Measurements from ENCODE around the gene TSPO.

Gene TSPO

DNA sequence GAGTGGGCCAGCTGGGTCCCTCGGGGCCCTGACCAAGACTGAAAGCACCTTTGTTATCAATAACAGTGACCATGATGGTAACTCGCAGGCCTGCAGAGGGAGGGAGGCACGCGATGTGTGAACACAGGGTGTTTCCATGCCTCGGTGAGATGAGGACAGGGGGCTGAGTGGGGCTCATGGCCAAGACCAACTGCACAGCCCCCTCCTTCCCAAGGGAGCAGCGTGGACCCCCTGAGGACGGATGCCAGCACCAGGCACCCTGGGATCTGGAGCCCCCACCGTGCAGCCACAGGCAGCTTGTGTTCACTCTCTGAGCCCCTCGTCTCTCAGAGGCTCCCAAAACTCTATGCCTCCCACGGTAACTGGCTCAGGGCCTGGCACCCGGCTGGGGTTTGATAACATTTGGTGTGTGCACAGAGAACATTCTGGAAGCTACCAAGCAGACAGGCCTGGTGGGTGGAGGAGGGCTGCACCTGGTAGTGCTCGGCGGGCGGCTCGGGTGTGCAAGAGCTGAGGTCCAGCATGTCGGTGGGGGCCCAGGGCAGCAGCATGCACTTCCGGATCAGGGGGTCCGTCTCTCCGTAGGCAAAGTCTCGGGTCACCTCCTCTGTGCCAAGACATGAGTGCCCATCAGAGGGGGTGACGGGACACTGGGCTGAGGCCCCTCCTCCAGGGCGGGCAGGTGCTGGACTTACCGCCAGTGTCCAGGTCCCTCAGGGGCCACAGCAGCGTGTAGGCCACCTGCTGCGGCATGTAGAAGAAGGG, 28.0 kb downstream of the TSPO start:
- DNase-seq (ENCODE audit: low spot score) = no peak

DNA sequence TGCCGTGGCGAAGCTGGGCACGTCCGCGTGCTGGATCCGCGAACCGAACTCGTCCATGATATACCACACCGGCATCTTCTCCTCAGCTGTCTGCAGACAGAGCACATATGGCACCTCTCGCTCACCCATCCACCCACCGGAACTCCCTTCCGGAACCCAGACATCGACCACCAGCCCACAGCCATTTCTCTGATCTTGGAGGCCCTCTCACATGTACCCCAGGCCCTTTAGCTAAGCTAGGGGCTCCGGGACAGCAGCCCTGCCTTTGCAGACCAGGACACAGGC, 28.5 kb downstream of the TSPO start:
- no peak for DNase-seq (ENCODE audit: low spot score)

DNA sequence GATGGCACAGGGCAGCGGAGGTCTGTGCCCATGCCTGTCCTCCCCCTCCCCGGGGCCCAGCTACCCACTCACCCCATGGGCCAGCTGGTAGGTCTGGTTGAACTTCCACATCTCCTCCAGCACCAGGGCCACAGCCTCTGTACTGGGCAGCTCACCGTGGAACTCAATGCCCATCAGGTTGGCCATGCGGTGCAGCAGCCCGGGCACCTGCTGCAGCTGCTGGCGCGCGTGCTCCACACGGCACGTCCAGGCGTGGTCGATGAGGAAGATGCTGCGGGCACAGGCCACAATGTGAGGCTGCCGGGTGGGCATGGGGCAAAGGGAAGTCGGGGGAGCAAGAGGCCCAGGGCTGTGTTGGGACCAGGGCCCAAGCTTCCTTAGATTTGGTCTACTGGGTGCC, 29.3 kb downstream of the TSPO start:
- DNase-seq (ENCODE audit: low spot score) = no peak

GRCh38 chr22:43181321-43182076, 30.1 kb downstream of the TSPO start:
- DNase-seq (ENCODE audit: low spot score) = no peak

GRCh38 chr22:43182118-43182517, 30.8 kb downstream of the TSPO start:
- DNase-seq (ENCODE audit: low spot score) = no peak

DNA sequence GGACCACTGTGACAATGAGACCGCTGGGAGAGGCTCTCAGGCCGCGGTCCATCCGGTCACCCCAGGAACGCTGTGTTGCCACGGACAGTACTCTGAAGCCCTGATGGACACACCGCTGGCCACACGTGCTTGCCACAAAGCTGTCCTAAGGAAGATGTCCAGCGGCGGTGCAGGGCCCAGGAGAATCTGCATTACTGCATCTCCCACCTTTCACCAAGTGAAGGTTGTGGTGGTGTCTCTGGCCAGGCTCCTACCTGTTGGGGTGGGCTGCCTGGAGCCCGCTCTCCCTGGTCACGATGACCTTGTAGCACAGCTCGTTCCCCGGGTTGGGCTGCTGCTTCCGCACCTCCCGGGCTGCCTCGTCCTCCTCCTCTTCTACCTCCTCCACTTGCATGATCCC, 31.4 kb downstream of the TSPO start:
- no peak for DNase-seq (ENCODE audit: low spot score)

DNA sequence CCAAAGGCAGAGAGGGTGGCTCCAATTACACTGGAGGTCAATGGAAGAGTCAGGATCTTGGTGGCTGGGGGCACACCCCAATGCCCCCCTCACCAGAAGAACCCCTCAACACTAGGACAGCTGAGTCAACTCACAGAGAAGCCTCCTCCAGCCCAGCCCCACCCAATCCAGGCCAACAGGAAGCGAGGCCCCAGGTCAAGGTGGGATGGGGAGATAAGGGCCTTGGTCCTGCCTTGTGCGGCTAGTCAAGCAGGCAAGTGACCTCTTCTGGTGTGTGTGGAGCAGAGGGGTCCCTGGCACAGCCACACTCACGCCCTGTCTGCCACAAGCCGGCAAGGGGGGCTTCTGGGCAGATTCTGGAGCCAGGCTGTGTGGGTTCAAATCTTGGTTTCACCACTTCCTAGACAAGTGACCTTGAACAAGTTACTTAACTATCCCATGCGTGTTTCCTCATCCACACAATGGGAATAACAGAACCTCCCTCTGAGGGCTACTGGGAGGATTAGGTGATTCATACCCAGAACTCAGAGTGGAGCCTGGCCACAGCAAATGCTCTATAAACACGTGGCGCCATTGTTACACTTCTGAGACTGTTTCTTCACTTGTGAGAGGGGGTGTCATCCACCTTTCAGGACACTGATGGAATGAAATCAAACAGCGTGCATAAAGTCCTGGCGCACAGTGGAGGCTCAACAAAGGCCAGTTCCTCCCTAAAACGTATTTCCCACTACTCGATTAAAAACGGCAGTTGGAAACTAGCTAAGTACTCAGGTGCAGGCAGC, 32.3 kb downstream of the TSPO start:
- DNase-seq (ENCODE audit: low spot score) = no peak

- DNase-seq (ENCODE audit: low spot score) = no peak
Measured at GRCh38 chr22:43185860-43186261, 34.5 kb downstream of the TSPO start.

DNA sequence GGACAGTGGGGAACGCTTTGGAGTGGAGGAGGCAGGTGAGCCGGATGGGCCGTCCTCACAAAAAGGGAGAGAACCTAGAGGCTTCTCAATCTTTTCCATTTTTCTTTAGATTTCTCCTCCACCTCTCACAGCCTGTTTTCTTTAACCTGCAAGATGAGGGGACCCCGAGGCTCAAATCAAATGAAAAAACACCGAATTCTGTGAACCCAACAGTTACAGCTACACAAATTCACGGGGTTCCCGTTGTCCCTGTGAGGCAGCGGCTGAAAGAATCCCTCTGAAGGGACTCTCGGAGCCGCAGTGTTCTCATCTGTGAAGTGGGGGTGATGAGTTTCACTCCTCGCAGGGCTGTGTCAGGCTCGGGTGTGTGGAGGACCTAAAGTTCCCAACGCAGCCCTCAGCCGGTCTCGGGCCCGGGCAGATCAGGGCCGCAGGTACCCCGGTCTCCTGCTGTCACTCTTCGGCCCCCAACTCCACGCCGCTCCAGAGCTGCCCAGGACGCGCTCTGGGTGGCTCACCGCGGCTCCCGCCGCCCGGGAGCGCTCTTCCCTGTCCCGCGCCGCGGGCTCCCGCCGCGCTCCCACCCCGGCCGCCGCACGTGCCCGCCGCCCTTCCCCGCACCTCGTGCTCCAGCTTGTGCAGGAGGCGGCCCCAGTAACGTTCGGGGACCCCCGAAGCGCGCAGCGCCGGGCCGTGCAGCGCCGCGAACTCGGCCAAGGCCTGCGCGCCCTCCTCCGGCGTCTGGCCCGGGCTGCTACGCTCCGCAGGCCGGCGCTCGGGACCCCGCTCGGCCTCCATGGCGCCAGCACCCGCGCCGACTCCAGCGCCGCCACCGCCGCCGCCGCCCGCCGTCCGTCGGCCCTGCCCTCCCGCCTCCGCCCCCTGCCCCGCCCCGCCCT, 35.2 kb downstream of the TSPO start, which contains the start of gene TTLL12:
Gene TTLL12 (minus strand): TSS at position 863 of the 899 bp plus-strand sequence. CDS start 65 bp downstream, at position 798.
- peak; percentile 59 for DNase-seq (ENCODE audit: low spot score)

DNA sequence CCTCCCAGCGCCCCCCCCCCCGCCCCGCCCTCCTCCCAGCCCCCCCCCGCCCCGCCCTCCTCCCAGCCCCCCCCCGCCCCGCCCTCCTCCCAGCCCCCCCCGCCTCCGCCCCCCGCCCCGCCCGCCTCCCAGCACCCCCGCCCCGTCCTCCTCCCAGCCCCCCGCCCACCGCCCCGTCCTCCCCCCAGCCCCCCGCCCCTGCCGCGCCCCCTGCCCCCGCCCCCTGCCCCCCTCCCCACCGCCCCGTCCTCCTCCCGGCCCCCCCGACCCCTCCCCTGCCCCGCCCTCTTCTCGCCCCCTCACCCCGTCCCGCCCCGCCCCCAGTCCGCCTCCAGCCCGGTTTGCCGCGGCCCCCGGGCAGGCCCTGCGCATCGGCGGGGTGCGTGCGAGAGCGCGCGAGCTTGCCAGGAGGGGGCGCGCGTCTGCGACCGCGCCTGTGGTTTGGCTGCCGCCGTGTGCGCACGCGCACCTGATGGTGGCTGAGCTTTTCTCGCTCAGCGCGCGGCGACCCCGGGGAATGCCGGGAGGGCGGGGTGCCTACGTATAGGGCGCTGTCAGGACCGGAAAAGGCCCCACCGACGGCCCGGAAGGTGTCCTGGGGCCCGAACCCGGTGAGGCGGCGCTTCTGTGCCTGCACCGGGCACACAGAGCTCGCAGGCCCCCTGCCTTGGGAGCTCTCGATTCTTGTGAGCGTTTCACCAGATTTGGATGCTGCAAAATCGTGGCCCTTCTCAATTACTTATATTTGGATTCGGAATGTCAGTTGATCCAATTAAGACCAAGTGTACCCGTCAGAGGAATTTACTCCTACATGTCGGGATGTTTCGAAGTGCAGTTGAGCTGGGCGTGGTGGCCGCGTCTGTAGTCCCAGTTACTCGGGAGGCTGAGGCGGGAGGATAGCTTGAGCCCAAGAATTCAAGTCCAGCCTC, 36.1 kb downstream of the TSPO start:
- peak; percentile 99 for DNase-seq (ENCODE audit: low spot score)

DNA sequence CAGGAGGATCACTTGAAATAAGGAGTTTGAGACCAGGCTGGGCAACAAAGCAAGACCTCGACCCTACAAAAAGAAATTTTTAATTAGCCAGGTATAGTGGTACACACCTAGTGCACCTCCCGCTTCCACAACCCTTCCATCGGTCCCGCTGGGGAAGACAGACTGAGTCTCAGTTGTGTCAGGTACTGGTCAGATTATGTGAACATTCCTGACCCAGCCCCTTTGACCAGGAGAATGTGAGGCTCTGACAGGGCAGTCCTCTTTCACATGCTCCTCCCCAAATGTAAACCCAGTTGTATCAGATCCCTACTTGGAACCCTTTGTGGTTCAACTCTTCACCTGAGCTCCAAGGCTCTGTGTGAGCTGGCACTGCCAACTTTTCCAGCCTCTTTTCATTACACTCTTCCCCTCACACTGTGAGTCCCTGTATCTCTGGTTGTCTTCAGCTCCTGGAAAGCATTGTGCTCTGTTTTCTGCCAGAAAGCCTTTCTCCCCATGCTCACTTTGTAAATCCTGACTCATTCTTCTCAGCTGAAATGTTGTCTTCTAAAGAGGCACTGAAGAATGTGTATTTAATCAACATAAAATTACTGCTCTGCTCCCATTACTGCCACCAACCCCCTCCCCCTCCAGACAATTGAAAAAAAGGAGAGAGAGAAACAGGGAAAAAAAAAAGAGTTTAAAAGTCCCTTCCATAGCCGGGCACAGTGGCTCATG, 37.6 kb downstream of the TSPO start:
- DNase-seq (ENCODE audit: low spot score) = no peak

GRCh38 chr22:43191831-43192230, 40.5 kb downstream of the TSPO start:
- DNase-seq (ENCODE audit: low spot score) = no peak

GRCh38 chr22:43197271-43197941, 46.0 kb downstream of the TSPO start:
- DNase-seq (ENCODE audit: low spot score) = no peak

GRCh38 chr22:43198126-43198525, 46.8 kb downstream of the TSPO start:
- DNase-seq (ENCODE audit: low spot score) = no peak

GRCh38 chr22:43198936-43199335, 47.6 kb downstream of the TSPO start:
- no peak for DNase-seq (ENCODE audit: low spot score)

DNA sequence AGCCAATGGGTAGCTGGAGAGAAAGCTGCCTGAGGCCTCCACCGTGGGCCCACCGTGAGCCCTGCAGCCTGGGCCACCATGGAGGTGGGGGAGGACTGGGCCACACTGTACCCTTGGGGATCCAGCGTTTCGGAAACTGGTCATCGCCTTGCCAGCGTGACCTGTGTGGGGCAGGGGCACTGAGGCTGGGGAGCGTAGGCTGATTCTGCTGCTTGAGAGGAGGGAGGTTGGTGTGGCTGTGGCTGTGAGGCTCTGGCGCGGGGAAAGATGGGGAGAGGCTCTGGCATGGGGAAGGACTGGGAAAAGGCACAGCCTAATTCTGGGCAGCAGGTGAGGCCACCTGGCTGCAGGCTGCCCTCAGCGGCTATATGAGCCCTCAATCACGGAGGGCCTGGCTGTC, 48.2 kb downstream of the TSPO start:
- DNase-seq (ENCODE audit: low spot score) = no peak

- no peak for DNase-seq (ENCODE audit: low spot score)
Measured at GRCh38 chr22:43200031-43200430, 48.7 kb downstream of the TSPO start.

DNA sequence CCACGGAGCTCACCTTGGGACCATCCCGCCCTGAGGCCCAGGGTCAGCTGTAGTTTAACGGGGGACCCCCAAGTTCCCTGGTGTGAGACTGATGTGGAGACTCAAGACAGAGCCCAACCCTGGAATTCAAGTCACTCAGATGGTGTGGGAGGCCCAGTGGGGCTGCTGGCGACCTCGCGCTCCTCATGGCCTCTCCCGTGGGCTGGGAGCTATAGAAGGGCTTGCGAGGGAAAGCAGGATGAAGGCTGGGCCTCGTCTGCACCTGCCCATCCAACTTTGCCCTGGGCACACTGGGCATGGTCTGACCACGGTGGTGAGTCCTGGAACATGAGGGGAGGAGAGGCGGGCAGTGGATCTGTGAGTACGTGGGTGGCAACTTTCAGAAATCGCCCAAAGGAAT, 49.2 kb downstream of the TSPO start:
- no peak for DNase-seq (ENCODE audit: low spot score)

DNA sequence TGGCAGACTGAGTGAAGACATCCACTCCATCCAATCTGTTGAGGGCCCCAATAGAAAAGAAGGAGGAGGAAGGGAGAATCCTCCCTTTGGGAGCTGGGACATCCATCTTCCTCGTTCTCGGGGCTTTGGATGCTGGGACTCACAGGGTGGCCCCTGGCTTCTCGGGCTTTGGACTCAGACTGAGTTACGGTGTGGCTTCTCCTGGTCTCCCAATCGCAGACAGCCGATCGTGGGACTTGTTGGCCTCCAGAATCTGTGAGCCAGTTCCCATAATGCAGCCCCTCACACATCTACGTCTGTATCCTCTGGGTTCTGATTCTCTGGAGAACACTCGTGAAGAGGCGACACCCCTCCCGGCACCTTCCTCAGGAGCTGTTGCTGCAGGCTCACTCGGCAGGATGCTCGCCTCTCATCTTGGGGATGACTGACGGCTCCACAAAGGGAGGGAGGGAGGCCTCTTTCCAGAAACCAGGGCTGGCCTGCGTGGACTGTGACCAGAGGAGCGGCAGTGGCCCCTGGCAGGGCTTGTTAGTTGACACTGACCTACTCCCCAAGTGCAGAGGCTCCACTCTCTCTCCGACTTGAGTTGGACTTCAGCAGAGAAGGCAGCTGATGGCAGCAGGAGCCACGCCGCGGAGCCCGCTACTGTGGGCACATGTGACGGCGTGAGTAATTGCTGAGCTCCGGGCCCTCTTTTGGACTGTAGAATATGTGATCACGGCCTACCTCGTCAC, 50.3 kb downstream of the TSPO start:
- DNase-seq (ENCODE audit: low spot score) = no peak
